Duodenal mucosa (tissue), 2 donors: Measurements from ENCODE around the gene EOGT.

Source experiments
- H3K27ac ChIP-seq: one replicate; pipeline ENCODE4 v1.7.0; 2013; ENCODE audit warnings: low read depth, low read length
- H3K27me3 ChIP-seq, 2 donors: one replicate each; pipeline ENCODE4 v1.7.0; 2013; ENCODE audit warnings: low read length in 2 of 2, control low read depth in 1 of 2; ENCODE audit not compliant: insufficient read depth in 2 of 2, control insufficient read depth in 1 of 2
- H3K36me3 ChIP-seq, 2 donors: one replicate each; pipeline ENCODE4 v1.7.0; 2013; ENCODE audit warnings: low read length in 2 of 2, control low read depth in 1 of 2; ENCODE audit not compliant: insufficient read depth in 2 of 2, control insufficient read depth in 1 of 2
- H3K4me1 ChIP-seq, 2 donors: one replicate each; pipeline ENCODE4 v1.7.0; 2013; ENCODE audit warnings: low read length in 2 of 2, control low read depth in 1 of 2; ENCODE audit not compliant: insufficient read depth in 2 of 2, control insufficient read depth in 1 of 2
- H3K4me3 ChIP-seq, 2 donors: one replicate each; pipeline ENCODE4 v1.7.0; 2013; ENCODE audit warnings: low read length in 2 of 2, low read depth in 1 of 2
- H3K9ac ChIP-seq, 2 donors: one replicate each; pipeline ENCODE4 v1.7.0; 2013; ENCODE audit warnings: low read length in 2 of 2, low read depth in 1 of 2
- H3K9me3 ChIP-seq, 2 donors: one replicate each; pipeline ENCODE4 v1.7.0; 2013; ENCODE audit warnings: low read length in 2 of 2, control low read depth in 1 of 2; ENCODE audit not compliant: control insufficient read depth in 1 of 2

EOGT gene

GRCh38 chr3:68936856-68937255 lies 76.6 kb downstream of the EOGT start:
- peaks cover 19 to 21% of the 10 kb centered on the region in 2 donors for H3K27me3 ChIP-seq
- H3K27ac ChIP-seq: no peak overlapping the region
- H3K9me3 ChIP-seq: no peaks in the 10 kb centered on the region
- no peaks in the 10 kb centered on the region for H3K4me1 ChIP-seq
- H3K9ac ChIP-seq: no peak overlapping the region
- no peaks in the 10 kb centered on the region for H3K36me3 ChIP-seq
- H3K4me3 ChIP-seq: no peak overlapping the region

- Histone ChIP-seq H3K9ac (no peak overlapping the region), H3K4me1 (no peaks in the 10 kb centered on the region), H3K9me3 (no peaks in the 10 kb centered on the region), H3K36me3 (no peaks in the 10 kb centered on the region), H3K4me3 (no peak overlapping the region), H3K27me3 (peaks cover 20 to 31% of the 10 kb centered on the region in 2 donors), H3K27ac (no peak overlapping the region)
Measured at GRCh38 chr3:68935778-68936177, 77.7 kb downstream of the EOGT start.

GRCh38 chr3:68931406-68932149 lies 81.9 kb downstream of the EOGT start:
- Histone ChIP-seq H3K27me3 (peaks cover 20 to 39% of the 10 kb centered on the region in 2 donors), H3K4me1 (no peaks in the 10 kb centered on the region), H3K9me3 (no peaks in the 10 kb centered on the region), H3K4me3 (no peak overlapping the region), H3K27ac (no peak overlapping the region), H3K36me3 (no peaks in the 10 kb centered on the region), H3K9ac (no peak overlapping the region)
